GM18868 (cell line): Measurements from ENCODE around the gene CCDC30.
"Not testable (repeated sequence)": the region's sequence is repeated elsewhere in the genome, so short reads cannot be mapped to it uniquely, and the experiment has no call there.

Source experiments
- ATAC-seq: cut with Tn5 transposase; IDR thresholded peaks from one replicate; pipeline ENCODE4 v1.9.1; 2021; ENCODE audit warnings: mild to moderate bottlenecking, moderate library complexity; ENCODE audit not compliant: unreplicated experiment

Gene CCDC30

DNA sequence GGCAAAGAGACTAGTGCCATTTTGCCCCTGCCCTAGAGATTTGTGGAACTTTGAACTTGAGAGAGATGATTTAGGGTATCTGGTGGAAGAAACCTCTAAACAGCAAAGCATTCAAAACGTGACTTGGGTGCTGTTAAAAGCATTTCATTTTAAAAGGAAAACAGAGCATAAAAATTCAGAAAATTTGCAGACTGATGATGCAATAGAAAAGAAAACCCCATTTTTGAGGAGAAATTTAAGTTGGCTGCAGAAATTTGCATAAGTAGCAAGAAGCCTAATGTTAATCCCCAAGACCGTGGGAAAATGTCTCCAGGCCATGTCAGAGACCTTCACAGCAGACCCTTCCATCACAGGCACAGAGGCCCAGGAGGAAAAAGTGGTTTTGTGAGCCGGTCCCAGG, 164.1 kb downstream of the CCDC30 start:
- ATAC-seq = not testable (repeated sequence)

DNA sequence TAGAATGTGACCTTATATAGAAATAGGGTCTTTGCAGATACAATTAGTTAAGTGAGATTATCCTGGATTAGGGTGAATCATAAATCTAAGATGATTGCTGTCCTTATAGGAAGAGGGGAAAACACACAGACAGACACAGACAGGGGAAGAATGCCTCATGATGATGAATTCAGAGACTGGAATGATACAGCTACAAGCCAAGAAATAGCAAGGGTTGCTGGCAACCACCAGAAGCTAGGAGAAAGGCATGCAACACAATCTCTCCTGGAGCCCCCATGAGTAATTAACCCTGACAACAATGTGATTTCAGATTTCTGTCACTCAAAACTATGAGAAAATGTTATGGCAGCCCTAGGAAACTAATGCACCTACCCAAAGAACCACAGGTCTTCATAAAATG, 176.0 kb downstream of the CCDC30 start:
- ATAC-seq = no peak

DNA sequence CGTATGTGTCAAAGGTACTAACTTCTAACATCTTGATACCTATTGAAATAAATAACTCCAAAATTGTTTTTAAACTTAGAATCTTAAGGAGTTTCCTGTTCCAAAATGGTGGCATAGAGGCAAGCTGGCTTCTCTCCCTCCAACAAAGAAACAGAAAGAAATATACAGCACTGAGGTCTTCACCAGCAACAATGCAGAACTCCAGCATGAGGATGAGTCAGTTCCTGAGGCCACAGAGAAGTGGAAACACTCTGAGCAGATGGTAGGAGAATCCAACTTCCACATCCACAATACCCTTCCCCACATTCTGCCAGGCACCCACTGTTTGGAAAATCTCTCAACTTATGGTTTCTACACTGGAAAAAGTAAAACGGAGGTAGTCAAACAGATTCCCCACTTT, 183.0 kb downstream of the CCDC30 start:
- no peak for ATAC-seq

DNA sequence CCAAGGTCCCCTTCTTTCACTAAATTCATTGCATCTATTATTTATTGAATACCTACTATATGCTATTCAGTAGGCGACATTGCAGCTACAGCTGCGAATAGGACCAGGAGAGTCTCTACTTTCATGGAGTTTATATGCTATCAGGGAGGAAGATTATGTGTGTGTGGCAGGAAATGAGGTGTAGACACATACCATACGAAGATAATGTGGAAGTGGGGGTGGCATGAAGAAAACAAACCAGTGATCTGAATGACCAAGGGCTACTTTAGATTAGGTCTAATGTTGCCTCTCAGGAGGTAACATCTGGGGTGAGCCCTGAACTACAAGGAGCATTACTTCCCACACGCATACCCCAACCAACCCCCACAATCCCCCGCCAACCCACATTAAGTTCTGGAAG, 194.1 kb downstream of the CCDC30 start:
- no peak for ATAC-seq

DNA sequence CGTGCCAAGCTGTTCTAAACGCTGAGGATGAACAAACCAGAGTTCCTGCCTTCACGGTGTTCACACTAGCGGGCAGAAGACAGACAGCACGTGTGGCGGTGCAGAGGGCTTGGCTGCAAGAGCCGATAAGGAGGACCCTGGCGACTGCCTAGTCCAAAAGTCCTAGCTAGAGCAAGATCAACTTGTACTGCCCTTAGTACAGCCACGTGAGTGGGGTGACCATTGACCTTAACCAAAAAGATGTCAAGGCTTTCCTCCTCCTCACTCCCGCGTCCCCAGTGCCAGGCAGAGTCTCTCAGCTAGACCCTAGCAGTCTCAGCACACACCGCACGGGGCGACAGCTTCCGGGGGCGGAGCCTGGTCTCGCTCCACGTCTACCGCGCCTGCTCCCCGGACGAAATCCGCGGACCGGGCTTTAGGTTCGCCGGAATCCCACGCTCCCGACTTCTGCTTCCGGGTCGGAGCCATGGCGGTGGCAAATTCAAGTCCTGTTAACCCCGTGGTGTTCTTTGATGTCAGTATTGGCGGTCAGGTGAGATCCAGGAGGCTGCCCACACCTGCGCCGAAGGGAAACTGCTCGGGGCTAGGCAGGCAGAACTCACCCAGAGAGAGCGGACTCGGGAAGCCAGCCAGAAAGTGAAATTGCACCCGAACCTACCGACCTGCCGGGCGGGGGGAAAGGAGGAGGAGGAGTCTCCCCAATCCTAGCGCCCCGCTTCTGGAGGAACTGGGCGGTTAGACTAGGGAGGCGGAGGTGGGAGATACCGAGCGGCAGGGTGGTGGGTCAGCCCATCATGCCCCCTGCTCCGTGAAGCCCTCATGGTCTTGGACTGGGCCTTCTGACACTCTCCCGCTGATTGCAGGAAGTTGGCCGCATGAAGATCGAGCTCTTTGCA, 195.1 kb downstream of the CCDC30 start, which contains the start of gene PPIH:
Gene PPIH (plus strand): TSS at position 443 of the 896 bp plus-strand sequence. CDS start 24 bp downstream, at position 467.
- peak; percentile 98 for ATAC-seq

DNA sequence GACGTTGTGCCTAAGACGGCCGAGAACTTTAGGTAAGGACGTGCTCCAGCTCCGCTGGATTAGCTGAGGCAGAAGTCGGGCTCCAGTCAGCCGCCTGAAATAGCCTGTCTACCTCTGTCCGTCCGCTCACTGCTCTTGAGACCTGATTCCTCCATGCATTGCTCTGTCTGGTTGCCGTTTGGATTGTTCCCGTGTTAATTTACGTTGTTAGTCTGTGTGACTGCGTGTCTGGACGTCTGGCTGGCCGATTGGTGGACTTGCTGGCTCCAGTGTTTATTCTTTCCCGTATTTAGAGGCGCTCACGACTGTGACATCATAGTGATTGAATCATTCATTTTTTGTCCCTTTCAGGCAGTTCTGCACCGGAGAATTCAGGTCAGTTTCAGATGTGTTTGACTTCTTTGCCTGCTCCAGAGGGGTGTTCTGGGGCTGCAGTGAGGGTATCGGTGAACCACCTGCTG, 195.8 kb downstream of the CCDC30 start:
- no peak for ATAC-seq

DNA sequence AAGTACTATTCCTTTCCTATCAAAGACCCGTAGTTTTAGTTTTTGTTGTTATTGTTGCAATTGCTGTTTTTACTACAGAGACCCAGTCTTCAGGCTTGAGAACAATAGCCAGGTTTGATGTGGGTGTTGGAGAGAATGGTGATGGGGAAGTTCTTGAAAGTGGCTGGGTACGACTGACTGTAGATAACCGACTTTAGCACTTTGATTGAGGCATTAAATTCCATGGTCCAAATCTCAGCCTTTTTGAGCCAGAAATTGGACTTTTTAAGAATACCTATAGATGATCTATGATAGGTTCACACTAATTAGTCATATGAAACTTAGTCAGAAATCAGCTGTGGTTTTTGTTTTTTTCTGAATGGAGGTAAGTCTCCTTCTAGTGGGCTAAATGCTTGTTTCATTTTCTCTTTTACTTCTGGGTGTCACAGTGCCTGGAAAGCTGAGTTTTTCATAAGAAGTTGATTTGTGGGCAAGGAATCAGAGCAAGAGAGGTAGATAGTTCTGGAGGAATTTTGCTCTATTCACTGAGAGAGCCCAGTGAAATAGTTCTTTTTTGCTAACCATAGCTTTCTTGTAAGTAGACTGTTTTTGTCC, 197.9 kb downstream of the CCDC30 start:
- no peak for ATAC-seq

DNA sequence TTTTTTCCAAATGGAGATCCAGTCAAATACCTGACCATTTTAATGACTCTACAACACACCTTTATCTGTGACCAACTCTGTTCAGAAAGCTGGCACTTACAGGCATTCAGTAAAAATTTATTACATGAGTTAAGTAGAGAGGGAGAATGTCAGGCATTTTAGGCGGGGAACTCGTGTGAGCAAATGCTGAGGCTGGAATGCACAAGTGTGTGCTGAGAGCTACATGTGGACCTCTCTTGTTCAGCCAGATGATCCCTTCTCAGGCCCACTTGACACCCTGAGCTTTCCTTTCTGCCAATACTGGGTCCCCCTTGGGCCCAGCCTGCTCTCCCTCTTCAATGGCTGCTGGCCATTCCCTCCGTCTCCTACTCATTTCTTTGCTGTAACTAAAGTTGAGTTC, 206.8 kb downstream of the CCDC30 start:
- ATAC-seq = no peak

DNA sequence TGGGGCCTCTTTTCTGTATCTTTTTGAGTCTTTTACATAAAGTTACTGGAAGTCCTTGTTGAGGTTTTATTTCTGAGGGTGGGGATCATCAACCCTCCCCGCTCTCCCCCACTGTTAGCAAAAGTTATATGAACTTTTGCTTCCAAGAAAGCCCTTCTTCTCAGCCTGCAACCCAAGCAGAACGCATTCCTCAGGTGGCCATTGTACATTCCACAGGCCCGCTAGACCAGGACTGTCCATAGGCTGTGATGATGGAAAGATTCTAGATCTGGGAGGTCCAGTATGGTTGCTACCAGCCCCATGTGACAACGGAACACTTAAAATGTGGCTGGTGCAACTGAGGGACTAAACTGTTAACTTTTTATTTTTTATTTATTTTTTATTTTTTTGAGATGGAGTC, 207.3 kb downstream of the CCDC30 start:
- no peak for ATAC-seq

DNA sequence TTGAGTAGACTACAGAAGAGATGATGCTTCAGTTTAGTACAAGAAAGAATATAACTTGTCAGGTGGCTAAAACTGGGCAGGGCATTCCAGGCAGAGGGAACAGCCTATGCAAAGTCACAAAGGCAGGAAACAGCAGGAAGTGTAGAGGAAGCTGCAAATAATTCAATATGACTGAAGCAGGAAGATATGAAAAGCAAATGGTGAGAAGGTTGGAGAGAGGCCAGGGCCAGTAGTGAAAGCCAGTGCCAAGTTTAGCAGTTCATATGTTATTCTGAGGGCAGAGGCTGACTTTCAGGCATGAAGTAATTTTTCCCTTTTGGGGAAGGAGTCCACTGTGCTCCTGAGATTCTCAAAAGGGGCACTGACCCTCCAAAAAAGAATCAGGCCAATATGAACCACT, 211.1 kb downstream of the CCDC30 start:
- ATAC-seq = no peak

DNA sequence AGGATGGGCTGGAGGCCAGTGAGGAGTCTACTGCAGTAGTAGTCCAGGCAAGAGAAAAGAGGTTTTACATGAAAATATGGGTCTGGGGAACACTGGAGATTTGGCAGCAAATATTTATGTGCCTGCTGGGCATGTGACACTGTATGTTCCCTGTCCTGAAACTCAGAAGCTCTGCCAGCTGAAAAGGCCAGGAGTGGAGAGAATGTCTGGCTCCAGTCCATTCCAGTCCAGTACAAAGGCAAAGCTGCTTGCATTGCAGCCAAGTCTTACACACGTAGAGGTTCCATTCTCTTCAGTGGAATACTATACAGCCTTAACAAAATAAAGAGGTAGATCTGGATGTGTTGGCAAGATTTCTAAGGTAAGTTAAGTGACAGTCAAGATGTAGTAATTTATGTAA, 211.6 kb downstream of the CCDC30 start:
- ATAC-seq = no peak

DNA sequence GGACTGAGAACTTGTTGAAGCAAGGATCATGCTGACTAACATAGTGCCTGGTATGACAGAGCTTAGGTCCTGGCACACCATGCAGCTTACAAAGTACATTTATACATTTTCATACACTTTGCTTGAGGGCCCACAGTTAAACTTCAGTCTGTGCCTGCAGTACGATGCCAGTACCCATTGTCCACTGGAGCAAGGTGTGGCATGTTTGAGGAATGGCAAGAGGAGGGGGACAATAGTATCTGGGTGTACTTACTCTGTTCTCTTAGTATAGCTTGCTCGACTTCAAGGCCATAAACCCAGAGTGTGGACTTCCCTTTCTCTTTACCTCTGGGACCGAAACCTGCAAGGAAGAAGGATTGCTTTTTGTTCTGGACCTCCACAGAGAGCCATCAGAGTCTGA, 212.4 kb downstream of the CCDC30 start:
- ATAC-seq = no peak

DNA sequence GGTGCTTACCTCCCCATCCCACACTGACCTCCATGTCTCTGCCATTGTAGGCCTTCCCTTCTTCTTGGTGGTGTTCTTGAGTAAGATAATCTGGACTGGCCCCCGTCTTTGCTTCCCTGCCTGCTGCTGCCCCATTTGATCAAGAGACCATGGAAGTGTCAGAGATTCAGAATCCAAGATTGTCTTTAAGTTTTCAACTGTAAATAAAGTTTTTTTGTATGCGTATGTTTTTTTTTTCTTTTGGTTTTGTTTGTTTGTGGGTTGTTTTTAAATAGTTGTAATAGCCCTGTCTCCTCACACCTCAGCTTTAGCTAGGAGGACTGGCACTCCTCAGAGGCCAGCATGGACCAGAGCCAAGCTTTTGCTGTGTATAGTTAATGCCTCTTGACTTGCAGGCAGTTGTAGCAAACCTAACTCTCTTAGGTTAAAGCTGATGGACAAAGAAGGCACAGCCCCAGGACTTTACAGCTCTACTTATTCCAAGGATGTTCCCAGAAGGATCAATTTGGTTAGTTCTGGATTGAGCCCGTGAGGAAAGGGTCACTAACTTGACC, 213.5 kb downstream of the CCDC30 start:
- ATAC-seq = no peak

DNA sequence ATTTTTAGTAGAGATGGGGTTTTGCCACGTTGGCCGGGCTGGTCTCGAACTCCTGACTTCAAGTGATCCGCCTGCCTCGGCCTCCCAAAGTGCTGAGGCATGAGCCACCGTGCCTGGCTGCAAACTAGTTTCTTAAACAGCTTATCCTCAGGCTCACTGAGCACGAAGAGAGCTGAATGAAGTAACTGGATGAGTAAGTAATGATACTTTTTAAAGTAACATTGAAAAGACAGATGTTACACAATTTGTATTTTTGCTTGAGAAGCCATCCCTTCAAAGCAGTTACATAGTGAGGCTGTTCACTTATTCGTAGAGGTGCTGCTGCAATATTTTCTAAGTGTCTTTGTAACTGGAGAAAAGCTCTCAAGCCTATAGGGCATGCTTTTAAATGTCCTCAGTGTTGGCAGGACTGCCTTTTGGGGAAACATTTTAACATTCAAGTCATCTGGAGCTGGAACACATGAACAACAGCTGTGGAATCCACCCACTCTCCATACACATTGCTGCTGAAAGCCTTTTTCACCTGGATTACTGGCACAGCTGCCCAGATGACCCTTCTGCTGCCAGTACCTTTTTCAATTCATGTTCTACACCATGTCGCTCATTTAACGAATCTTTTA, 216.4 kb downstream of the CCDC30 start:
- ATAC-seq = no peak

DNA sequence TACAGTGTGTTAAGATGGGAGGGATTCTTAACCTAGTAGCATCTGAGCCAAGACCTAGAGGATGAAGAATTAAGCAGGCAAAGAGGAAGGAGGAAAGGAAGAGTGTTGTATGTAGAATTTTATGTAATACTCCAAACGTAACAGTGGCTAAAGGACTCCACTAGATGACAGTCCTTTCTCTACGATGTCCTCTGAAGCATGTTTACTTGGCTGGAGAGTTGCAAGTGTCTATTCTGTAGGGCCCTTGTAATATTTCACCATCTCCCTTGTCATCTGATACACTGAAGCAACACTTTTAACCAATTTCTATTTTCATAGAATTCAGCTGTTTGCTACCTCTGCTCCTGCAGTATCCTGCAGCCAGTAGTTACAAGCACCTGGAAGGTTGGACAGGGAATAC, 217.0 kb downstream of the CCDC30 start:
- no peak for ATAC-seq

DNA sequence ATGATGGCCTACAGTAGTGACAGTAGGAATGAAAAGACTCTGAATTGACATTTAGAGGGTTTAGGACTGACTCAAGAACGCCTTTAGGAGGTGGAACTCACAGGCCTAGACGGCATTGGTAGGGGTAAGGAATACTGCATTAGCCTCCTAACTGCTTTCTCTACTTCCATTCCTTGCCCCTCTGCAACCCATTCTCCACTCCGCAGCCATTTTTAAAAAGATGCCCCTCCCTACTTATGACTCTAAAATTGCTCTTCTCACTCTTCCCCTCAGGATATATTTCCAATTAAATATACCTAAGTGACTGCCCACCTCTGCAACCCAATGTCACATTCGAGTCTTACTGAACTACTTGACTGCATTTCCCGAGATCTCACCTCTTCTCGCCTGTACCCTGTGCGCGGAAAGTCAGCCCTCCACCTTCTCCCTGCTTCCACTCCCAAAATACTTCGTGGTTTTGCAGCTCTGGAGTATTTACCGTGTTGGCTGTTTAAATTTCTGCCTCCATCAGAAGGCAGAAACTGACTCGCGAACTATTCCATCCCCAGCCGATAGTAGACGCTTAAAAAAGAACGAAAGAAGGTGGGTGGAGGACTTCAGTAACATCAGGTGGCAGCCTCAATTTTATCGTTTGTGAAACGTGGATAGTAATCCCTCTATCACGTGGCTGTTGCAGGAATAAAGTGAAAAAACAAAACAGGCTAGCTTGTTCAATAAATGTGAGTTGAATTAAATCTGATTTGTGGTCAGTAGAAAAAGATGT, 218.0 kb downstream of the CCDC30 start:
- no peak for ATAC-seq

DNA sequence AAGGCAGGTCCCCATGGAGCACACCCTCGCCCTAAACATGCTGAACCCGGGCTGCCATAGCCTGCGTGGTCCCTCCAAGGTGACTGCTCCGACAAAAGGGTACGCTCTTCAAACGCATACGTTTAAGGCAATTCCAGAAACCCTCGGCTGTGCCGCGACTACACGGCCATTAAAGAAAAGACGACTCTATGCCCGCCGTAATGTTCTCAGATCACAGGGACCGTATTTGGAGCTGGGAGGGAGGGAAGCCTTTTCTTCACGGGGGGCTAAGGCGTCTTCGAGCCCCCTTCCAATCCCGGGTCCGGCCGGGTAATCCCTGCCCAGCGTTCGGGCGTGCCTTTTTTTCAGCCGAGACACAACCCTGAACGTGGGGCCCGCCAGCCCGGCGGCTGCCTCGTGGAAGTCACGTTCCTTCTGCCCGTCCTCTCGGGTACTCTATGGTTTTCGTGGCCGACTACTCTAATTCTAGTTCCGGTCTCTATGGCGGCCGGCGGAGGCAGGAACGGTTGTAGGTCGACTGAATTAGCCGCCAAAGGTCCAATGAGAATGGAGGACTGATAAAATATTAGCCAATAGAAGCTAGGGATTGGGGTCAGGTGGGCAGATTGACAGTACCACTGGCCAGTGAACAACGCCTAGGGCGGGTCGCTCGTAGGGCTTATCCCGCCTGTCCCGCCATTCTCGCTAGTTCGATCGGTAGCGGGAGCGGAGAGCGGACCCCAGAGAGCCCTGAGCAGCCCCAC, 218.8 kb downstream of the CCDC30 start, which contains the start of gene YBX1:
Gene YBX1 (plus strand): TSS at position 678 of the 743 bp plus-strand sequence. CDS start 148 bp downstream, outside the sequence.
- ATAC-seq = peak; percentile 89

DNA sequence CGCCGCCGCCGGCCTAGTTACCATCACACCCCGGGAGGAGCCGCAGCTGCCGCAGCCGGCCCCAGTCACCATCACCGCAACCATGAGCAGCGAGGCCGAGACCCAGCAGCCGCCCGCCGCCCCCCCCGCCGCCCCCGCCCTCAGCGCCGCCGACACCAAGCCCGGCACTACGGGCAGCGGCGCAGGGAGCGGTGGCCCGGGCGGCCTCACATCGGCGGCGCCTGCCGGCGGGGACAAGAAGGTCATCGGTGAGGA, 219.3 kb downstream of the CCDC30 start:
- ATAC-seq = peak; percentile 6

DNA sequence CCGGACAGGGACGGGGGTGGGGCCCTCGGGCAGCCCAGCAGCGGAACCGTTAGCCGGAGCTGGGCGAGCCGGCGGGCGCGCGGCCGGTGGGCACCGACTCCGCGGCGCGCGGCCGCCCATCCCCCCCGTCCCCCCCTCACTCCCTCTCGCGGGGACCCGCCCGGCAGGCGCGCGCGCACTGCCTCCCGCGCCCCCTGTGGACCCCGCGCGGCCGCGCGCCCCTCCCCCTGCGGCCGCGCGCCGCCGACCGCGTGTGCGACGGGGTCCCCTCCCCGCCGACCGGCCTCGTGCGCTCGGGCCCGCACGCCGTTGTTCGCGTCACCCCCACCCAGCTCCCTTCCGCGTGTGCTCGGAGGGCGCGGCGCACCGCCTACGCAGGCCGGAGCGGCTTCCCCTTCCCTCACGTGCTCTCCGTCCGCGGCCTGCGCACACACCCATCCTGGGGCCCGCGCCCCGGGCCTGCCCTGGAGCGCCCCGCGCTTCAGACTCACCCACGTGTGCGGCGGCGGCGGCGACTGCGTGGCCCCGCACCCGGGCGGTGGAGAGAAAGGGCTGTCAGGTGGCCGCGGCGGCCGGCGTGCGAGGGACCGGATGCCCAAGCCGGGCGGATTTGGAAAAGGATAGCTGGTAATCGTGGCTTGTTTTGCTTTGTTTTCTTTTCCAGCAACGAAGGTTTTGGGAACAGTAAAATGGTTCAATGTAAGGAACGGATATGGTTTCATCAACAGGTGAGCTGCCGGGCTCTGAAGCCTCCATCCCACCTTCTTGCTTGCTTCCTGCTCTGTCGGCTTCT, 219.8 kb downstream of the CCDC30 start:
- peak; percentile 50 for ATAC-seq
